Transverse colon (tissue), 3 donors: ENCODE measurements around the gene NUDCD3.

Source experiments
- CTCF ChIP-seq, 5 experiments: fragments of 200-600 bp in 3 of 5; fragments of 450-650 bp in 2 of 5; sonication (generic) in 3 of 5; IDR thresholded peaks; 1 replicate in 2 of 5; 2 replicates in 3 of 5; pipeline ENCODE4 v1.5.1; 2016 to 2017; ENCODE audit warnings: antibody characterized with exemption in 5 of 5, inconsistent platforms in 3 of 5, mild to moderate bottlenecking in 2 of 5, moderate library complexity in 1 of 5
- EP300 ChIP-seq: sonication (generic); formaldehyde crosslinking; IDR thresholded peaks from one replicate; pipeline ENCODE4 v1.6.1; 2017; ENCODE audit warnings: antibody characterized with exemption, low read depth
- POLR2A ChIP-seq: fragments of 450-650 bp; IDR thresholded peaks from one replicate; pipeline ENCODE4 v1.6.1; 2016; ENCODE audit warnings: antibody characterized with exemption, mild to moderate bottlenecking, moderate library complexity

DNA sequence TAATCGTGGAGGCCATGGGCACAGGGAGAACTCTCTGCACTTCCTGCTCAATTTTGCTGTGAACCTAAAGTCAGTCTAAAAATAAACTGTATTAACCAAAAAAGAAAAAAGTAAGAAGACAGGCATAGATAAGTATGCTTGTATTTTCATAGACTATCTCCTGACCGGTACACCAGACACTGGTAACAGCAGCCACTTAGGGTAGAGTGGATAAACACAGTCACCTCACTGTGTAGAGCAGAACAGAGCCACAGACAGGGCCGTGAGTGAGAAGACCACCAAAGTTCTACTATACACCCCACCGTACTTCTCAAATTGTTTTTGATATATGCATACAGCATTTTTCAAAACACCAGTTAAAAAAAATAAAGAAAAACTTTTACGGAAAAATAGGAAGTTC lies 25.0 kb downstream of the NUDCD3 start:
- no peak for TF ChIP-seq CTCF (IDR thresholded peaks at IDR 0.05)
- TF ChIP-seq EP300: no peak
- no peak for TF ChIP-seq POLR2A
